SK-N-SH (cell line): ENCODE measurements around the gene PHACTR4. TPM values are rescaled to one million over a fixed set of nuclear protein-coding genes. Genes with fewer than 3 reads are reported as not detected.

Experiments used
- CTCF ChIA-PET: fragments of 300-600, 350-600 bp; formaldehyde crosslinking; extraction: SDS; loops from one replicate; lab custom pipeline; 2021; lab: Yijun Ruan, JAX
- POLR2A ChIA-PET: fragments of 350-600 bp; sonication (Branson Sonifier 250); formaldehyde crosslinking; extraction: SDS; loops from one replicate; lab custom pipeline; 2020; ENCODE audit warnings: antibody characterized with exemption, inconsistent platforms; lab: Yijun Ruan, JAX
- DNase-seq: peaks from one replicate; pipeline ENCODE4 v3.0.0; 2012
- H2AFZ ChIP-seq: fragments of 200-600 bp; sonication (generic); 2 replicates; pipeline ENCODE4 v1.8.1; 2016; ENCODE audit warnings: antibody characterized with exemption, mild to moderate bottlenecking, low read depth
- H3F3A ChIP-seq: fragments of 200-600 bp; sonication (generic); replicated peaks from 2 replicates; pipeline ENCODE3; 2016; ENCODE audit warnings: antibody characterized with exemption, mild to moderate bottlenecking; ENCODE audit not compliant: insufficient read depth
- H3K27ac ChIP-seq, 2 experiments: fragments of 200-500 bp in 1 of 2; fragments of 200-600 bp in 1 of 2; sonication (Bioruptor generic) in 1 of 2; sonication (generic), shearing (Covaris generic) in 1 of 2; 2 replicates each; pipeline versions ENCODE4 v1.5.1 to v1.6.1; 2014 to 2016; ENCODE audit warnings: low read depth in 2 of 2, inconsistent platforms in 1 of 2, low read length in 1 of 2, mild to moderate bottlenecking in 1 of 2, mixed read lengths in 1 of 2
- H3K27me3 ChIP-seq: fragments of 200-600 bp; sonication (generic), shearing (Covaris generic); 2 replicates; pipeline ENCODE4 v1.6.1; 2016; ENCODE audit warnings: mixed run types; ENCODE audit not compliant: insufficient read depth
- H3K36me3 ChIP-seq, 2 experiments: fragments of 200-500 bp in 1 of 2; fragments of 200-600 bp in 1 of 2; sonication (Bioruptor generic) in 1 of 2; sonication (generic) in 1 of 2; replicated peaks in 1 of 2; 2 replicates each; pipeline versions ENCODE3 to v1.5.1; 2014 to 2016; ENCODE audit warnings: low read length in 1 of 2, mild to moderate bottlenecking in 1 of 2; ENCODE audit not compliant: insufficient read depth in 2 of 2, control insufficient read depth in 1 of 2
- H3K4me1 ChIP-seq, 2 experiments: fragments of 200-500 bp in 1 of 2; fragments of 200-600 bp in 1 of 2; sonication (Bioruptor generic) in 1 of 2; sonication (generic), shearing (Covaris generic) in 1 of 2; 2 replicates each; pipeline versions ENCODE4 v1.5.1 to v1.6.1; 2014 to 2016; ENCODE audit warnings: low read depth in 1 of 2, low read length in 1 of 2, mixed run types in 1 of 2; ENCODE audit not compliant: insufficient read depth in 2 of 2, control insufficient read depth in 1 of 2
- H3K4me2 ChIP-seq: fragments of 200-600 bp; sonication (generic), shearing (Covaris generic); 2 replicates; pipeline ENCODE4 v1.6.1; 2017; ENCODE audit warnings: mixed run types
- H3K4me3 ChIP-seq, 2 experiments: fragments of 200-500 bp in 1 of 2; fragments of 200-600 bp in 1 of 2; sonication (Bioruptor generic) in 1 of 2; sonication (generic), shearing (Covaris generic) in 1 of 2; 2 replicates each; pipeline versions ENCODE4 v1.5.1 to v1.8.1; 2014 to 2016; ENCODE audit warnings: low read depth in 2 of 2, inconsistent platforms in 1 of 2, low read length in 1 of 2, mild to moderate bottlenecking in 1 of 2, mixed read lengths in 1 of 2, moderate library complexity in 1 of 2
- H3K79me2 ChIP-seq: fragments of 200-600 bp; sonication (generic); 2 replicates; pipeline ENCODE4 v1.8.1; 2017; ENCODE audit warnings: mild to moderate bottlenecking; ENCODE audit not compliant: insufficient read depth
- H3K9ac ChIP-seq: fragments of 200-600 bp; sonication (generic); 2 replicates; pipeline ENCODE4 v1.6.1; 2017; ENCODE audit warnings: mixed run types
- H3K9me2 ChIP-seq: fragments of 200-600 bp; sonication (generic); 2 replicates; pipeline ENCODE4 v1.6.1; 2017; ENCODE audit warnings: mixed run types
- H3K9me3 ChIP-seq: fragments of 200-600 bp; sonication (generic); 2 replicates; pipeline ENCODE4 v1.6.1; 2017; ENCODE audit warnings: mixed run types, mild to moderate bottlenecking, moderate library complexity
- H4K20me1 ChIP-seq: fragments of 200-600 bp; sonication (generic); 2 replicates; pipeline ENCODE4 v1.6.1; 2017; ENCODE audit warnings: mild to moderate bottlenecking, mixed run types; ENCODE audit not compliant: insufficient read depth
- CTCF ChIP-seq: fragments of 200-600 bp; sonication (generic); IDR thresholded peaks from 2 replicates; pipeline ENCODE4 v1.6.1; 2017; ENCODE audit warnings: antibody characterized with exemption, mild to moderate bottlenecking, moderate library complexity
- ELF1 ChIP-seq: IDR thresholded peaks from 2 replicates; pipeline ENCODE4 v1.4.0; 2012
- EP300 ChIP-seq, 2 experiments: IDR thresholded peaks; 2 replicates each; pipeline versions ENCODE4 v1.4.0 to v1.6.1; 2012; ENCODE audit warnings: borderline replicate concordance in 1 of 2, low read depth in 1 of 2, low read length in 1 of 2
- FOSL2 ChIP-seq: IDR thresholded peaks from 2 replicates; pipeline ENCODE4 v1.4.0; 2012; ENCODE audit warnings: low read depth, mild to moderate bottlenecking, moderate library complexity, borderline replicate concordance
- FOXJ3 ChIP-seq: sonication (generic); formaldehyde crosslinking; IDR thresholded peaks from 2 replicates; pipeline ENCODE4 v1.5.1; 2020; ENCODE audit warnings: mild to moderate bottlenecking, missing genetic modification reagents
- GABPA ChIP-seq: IDR thresholded peaks from 2 replicates; pipeline ENCODE4 v1.4.0; 2012; ENCODE audit warnings: low read depth, mild to moderate bottlenecking
- GATA2 ChIP-seq: sonication (generic); formaldehyde crosslinking; IDR thresholded peaks from 2 replicates; pipeline ENCODE4 v1.5.0; 2020; ENCODE audit warnings: mild to moderate bottlenecking, missing genetic modification reagents
- IRF3 ChIP-seq: fragments of 150-350 bp; IDR thresholded peaks from 2 replicates; pipeline ENCODE4 v1.6.1; 2016; ENCODE audit warnings: mild to moderate bottlenecking, low read depth, low read length
- JUND ChIP-seq: IDR thresholded peaks from 2 replicates; pipeline ENCODE4 v1.4.0; 2012
- MAX ChIP-seq: IDR thresholded peaks from 2 replicates; pipeline ENCODE4 v1.4.0; 2012; ENCODE audit warnings: low read depth
- MEF2A ChIP-seq: IDR thresholded peaks from 2 replicates; pipeline ENCODE4 v1.4.0; 2012; ENCODE audit warnings: low read depth, borderline replicate concordance
- MXI1 ChIP-seq: IDR thresholded peaks from 2 replicates; pipeline ENCODE4 v1.6.1; 2012; ENCODE audit warnings: mild to moderate bottlenecking, low read depth, low read length, improper control_type of control experiment
- NRF1 ChIP-seq: IDR thresholded peaks from 2 replicates; pipeline ENCODE4 v1.6.1; 2012; ENCODE audit warnings: low read depth, mild to moderate bottlenecking, low read length
- PBX3 ChIP-seq: IDR thresholded peaks from 2 replicates; pipeline ENCODE4; 2012
- POLR2AphosphoS5 ChIP-seq: IDR thresholded peaks from 2 replicates; pipeline ENCODE4 v1.6.1; 2012; ENCODE audit warnings: low read depth, low read length
- RFX5 ChIP-seq: IDR thresholded peaks from 2 replicates; pipeline ENCODE4 v1.6.1; 2012; ENCODE audit warnings: mild to moderate bottlenecking, improper control_type of control experiment, low read length
- RXRA ChIP-seq: IDR thresholded peaks from 2 replicates; pipeline ENCODE4 v1.4.0; 2012; ENCODE audit warnings: low read depth, mild to moderate bottlenecking, borderline replicate concordance
- SIN3A ChIP-seq: IDR thresholded peaks from 2 replicates; pipeline ENCODE4 v1.6.1; 2012; ENCODE audit warnings: low read depth, mild to moderate bottlenecking, low read length, moderate library complexity, borderline replicate concordance
- TCF12 ChIP-seq: IDR thresholded peaks from 2 replicates; pipeline ENCODE4 v1.4.0; 2012
- TEAD4 ChIP-seq: IDR thresholded peaks from 2 replicates; pipeline ENCODE4 v1.4.0; 2012; ENCODE audit warnings: mild to moderate bottlenecking, borderline replicate concordance; ENCODE audit not compliant: insufficient read depth
- USF2 ChIP-seq: fragments of 150-350 bp; IDR thresholded peaks from 2 replicates; pipeline ENCODE4 v1.6.1; 2017; ENCODE audit warnings: antibody characterized with exemption, low read length, low read depth, borderline replicate concordance
- WGBS: methylation state at CpG from one replicate; pipeline ENCODE4 v1.1.6; 2017; ENCODE audit warnings: low lambda C conversion rate; 5-methylcytosine and 5-hydroxymethylcytosine counted together
- polyA plus RNA-seq, 3 experiments: library from polyadenylated mRNA; depleted of rRNA; stranded (reverse); fragments of >200 nt; gene quantifications; 2 replicates each; pipeline ENCODE4 v1.2.3, GENCODE V29; 2012

PHACTR4 gene
- polyA plus RNA-seq, 1 of the 3 experiments (the other 2 are of a cell fraction) = 9.8 TPM

GRCh38 chr1:28392027-28392652 is 22.6 kb downstream of the PHACTR4 start:
- Histone ChIP-seq H3K9me3 (no peaks in the 10 kb centered on the region), H3K79me2 (peaks cover 90% of the 10 kb centered on the region), H4K20me1 (peaks cover 13% of the 10 kb centered on the region), H3K27ac (peak overlapping the region in 1 of 2 experiments; percentile 75; a peak in 2 of 4 replicates), H2AFZ (peak overlapping the region; percentile 42; the same call in 1 of the 2 replicates), H3K36me3 (peaks cover 0 to 6% of the 10 kb centered on the region in 2 experiments), H3K9ac (peak overlapping the region; percentile 26; the same call in 1 of the 2 replicates), H3K27me3 (no peaks in the 10 kb centered on the region), H3K4me2 (peak overlapping the region; percentile 49; the same call in 1 of the 2 replicates), H3F3A (peaks cover 8% of the 10 kb centered on the region), H3K9me2 (no peaks in the 10 kb centered on the region), H3K4me1 (peaks cover 0 to 8% of the 10 kb centered on the region in 2 experiments; a peak in 1 of 4 replicates), H3K4me3 (no peak overlapping the region)
- no peak for DNase-seq
- POLR2A ChIA-PET = no interaction called here
- no peak for TF ChIP-seq RXRA
- TF ChIP-seq GATA2 (CRISPR knock-in tag) = no peak
- TF ChIP-seq PBX3 = peak; percentile 69
- TF ChIP-seq FOSL2 = peak; percentile 76; the same call in 1 of the 2 replicates
- TF ChIP-seq JUND = peak; percentile 49
- TF ChIP-seq POLR2AphosphoS5 = peak; percentile 13; the same call in 1 of the 2 replicates
- peak; percentile 64; the same call in 1 of the 2 replicates for TF ChIP-seq MAX
- TF ChIP-seq NRF1 = no peak
- 0 out of 2 replicates have a peak, but pooled peaks have one; percentile 35 for TF ChIP-seq SIN3A
- 0 out of 2 replicates have a peak, but pooled peaks have one; percentile 19 for TF ChIP-seq TCF12
- no peak for TF ChIP-seq RFX5
- no peak for TF ChIP-seq TEAD4
- no peak for TF ChIP-seq FOXJ3 (CRISPR knock-in tag)
- TF ChIP-seq EP300 (IDR thresholded peaks at IDR 0.05; ENCODE audit: borderline replicate concordance in 1 of 2, low read depth in 1 of 2, low read length in 1 of 2) = peak in 1 of 2 experiments; percentile 10; a peak in 1 of 4 replicates
- WGBS = 37% methylated on average over 6 of the region's 6 CpGs
- CTCF ChIA-PET = interaction anchor here (0.7 to 1.5 kb wide), 2 partner anchors 10 to 16 kb away, joined by 3 read pairs; no protein-coding TSS in a partner anchor

GRCh38 chr1:28394136-28394535 is 24.6 kb downstream of the PHACTR4 start:
- H3K9ac ChIP-seq = no peak overlapping the region
- peaks cover 8% of the 10 kb centered on the region for H3F3A ChIP-seq
- no peak overlapping the region for H3K4me3 ChIP-seq
- TF ChIP-seq MAX (no peak), GABPA (no peak), TEAD4 (no peak), GATA2 (CRISPR knock-in tag) (no peak), CTCF (no peak), IRF3 (no peak), MXI1 (no peak), JUND (no peak), USF2 (no peak), ELF1 (no peak), POLR2AphosphoS5 (no peak), MEF2A (no peak)
- TF ChIP-seq, all 33 proteins: peak for 0
- 97% methylated on average over 1 of the region's 1 CpG for WGBS
- Histone ChIP-seq H3K36me3 (peaks cover 0 to 17% of the 10 kb centered on the region in 2 experiments), H3K79me2 (peaks cover 90% of the 10 kb centered on the region), H3K4me2 (no peak overlapping the region), H3K4me1 (peaks cover 0 to 8% of the 10 kb centered on the region in 2 experiments; a peak in 1 of 4 replicates), H3K27ac (no peak overlapping the region), H3K9me2 (no peaks in the 10 kb centered on the region), H3K9me3 (no peaks in the 10 kb centered on the region), H2AFZ (no peak overlapping the region), H4K20me1 (peaks cover 13% of the 10 kb centered on the region), H3K27me3 (no peaks in the 10 kb centered on the region)
- no peak for DNase-seq
- POLR2A ChIA-PET = no interaction called here
- CTCF ChIA-PET = interaction anchor here (1.2 kb wide), 1 partner anchor 8 kb away, joined by 3 read pairs; no protein-coding TSS in a partner anchor
